Stimulated activated CD4-positive, alpha-beta T cell treated with anti-CD3 and anti-CD28 coated beads, Interleukin-12 subunit alpha, Interleukin-12 subunit beta, amount 100 ng/mL, for 48 hours (primary cell): ENCODE data around the gene NAALAD2.
A peak's percentile ranks its signal among the peaks of the same experiment; 100 is the strongest.
"Not testable (repeated sequence)": the region's sequence is repeated elsewhere in the genome, so short reads cannot be mapped to it uniquely, and the experiment has no call there.

Source experiments
- DNase-seq, 3 donors: peaks; one replicate each; pipeline ENCODE4 v3.0.0-alpha.2; 2020; ENCODE audit warnings: low read depth in 2 of 3, low spot score in 1 of 3

The NAALAD2 gene

GRCh38 chr11:90189011-90189410 is 54.5 kb downstream of the NAALAD2 start:
- DNase-seq = no peak

DNA sequence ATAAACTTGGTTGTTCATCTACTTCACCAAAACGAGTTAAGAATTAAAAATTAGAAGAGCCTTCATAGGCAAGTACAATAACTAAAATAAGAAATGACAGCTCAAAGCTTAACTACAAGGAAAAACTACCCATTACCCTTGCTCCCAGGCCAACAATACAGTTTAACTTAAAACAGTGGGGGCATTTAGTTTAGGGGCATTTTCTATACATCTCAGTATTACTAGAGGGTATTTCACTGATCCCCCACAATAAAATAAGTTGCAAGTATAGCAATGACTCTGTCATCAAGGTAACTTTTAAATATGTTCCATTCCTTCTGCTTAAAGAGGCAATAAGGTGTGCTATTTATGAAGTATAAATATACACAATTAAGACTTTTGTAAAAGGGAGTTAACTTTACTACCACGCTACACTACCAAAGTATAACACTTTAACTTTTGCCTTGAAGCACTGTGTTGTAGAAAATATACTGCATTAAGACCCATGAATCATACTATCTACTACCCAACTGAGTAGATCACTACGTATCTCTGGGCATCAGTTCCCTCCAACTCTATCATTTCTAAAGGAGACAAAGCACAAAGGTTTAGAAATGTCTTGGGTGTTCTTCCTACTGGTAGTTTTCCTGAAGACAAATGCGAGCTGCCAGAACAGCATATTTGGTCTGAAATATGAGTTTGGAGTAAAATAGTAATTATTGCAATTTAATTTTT is 58.6 kb downstream of the NAALAD2 start:
- DNase-seq = no peak

DNA sequence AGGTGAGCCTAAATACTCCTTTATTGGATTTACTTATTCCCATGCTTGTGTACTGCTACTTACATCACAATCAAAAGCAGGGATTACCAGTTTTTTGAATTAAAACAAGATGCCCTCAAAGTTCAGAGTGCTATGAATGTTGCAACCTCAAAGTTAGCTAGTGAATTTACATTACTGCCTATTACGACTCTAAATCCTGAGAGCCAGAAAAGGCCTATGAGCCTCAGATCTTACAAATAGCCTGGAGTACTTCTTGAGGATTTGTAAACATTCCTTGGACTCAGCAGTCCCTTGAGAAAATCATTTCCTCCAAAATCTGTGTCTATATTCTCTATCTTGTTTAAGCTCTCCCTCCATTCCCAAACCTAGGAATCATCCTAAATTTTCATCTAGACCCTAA is 62.9 kb downstream of the NAALAD2 start:
- no peak for DNase-seq

DNA sequence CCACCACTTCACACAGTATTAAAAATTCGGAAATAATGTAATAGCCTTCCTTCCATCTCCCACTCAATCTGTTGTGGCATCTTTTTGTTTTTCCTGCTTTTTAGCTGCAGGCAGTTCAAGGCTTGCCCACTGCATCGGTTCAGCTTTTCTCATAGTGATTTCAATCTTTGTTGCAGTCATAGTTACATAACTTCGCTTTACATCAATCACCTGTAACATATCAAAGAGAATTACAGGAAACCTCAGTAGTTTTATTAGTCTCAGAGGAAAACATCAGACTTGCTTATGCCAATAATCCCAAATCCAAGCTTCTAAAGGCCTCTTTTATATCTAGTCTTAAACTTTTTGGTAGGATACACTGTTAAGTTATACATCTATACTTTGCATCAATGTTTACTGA is 67.9 kb downstream of the NAALAD2 start:
- DNase-seq = no peak

- no peak for DNase-seq
Measured at GRCh38 chr11:90204407-90204806, 69.9 kb downstream of the NAALAD2 start.

DNA sequence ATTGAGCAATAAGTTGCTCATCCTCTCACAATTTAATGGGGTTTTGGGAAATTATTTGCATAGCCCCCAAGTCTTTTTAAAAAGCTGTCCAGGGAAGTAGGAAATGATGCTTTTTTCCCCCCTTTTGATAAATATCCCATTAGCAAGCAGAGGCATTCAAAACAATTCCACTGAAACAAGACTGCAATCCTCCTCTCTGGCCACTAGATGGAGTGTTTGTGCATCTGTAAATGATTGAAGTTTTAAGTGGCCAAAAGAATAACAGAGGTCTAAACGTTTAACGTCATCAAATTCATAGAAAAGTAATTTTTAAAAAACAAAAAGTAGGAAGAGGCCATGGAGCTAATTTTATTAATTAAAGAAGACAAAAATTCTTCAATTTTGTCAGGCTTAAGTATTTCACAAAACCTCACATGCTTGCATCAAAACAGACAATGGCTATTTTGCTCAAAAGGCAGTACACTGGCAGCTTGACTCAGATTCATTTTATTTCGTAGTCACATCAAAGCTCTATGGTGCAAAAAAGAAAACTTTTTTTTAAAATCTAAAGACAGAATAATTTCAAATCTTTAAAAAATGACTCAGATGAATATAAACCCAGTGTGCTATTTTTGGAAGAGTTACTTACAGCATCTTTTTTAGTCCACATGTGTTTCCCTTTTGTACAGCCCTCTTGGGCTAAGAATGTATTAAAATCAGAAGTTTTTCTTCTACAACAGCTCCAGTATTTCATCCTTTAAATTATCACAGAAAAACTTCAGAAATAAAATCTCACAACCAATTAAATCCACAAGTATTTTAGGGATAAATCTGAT is 70.6 kb downstream of the NAALAD2 start:
- no peak for DNase-seq

- not testable (repeated sequence) for DNase-seq
Measured at GRCh38 chr11:90207992-90208391, 73.5 kb downstream of the NAALAD2 start.

DNA sequence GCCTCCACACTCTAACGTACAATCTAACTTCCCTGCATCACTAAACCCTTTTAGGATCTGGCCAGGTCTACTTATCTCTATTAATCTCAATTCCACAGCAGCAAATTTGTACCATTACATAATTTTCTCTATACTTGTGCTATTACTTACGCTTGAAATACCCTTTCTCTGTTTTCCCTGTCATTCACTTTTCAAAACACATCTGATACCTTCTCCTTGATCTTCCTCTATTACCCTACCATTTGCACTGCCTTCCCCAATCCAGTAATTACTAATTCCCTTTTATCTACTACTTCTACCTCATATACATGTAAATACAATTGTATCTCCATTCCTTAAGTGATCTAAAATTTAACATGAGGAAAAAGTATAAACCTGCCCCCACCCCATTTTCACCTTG is 74.4 kb downstream of the NAALAD2 start:
- DNase-seq = no peak

DNA sequence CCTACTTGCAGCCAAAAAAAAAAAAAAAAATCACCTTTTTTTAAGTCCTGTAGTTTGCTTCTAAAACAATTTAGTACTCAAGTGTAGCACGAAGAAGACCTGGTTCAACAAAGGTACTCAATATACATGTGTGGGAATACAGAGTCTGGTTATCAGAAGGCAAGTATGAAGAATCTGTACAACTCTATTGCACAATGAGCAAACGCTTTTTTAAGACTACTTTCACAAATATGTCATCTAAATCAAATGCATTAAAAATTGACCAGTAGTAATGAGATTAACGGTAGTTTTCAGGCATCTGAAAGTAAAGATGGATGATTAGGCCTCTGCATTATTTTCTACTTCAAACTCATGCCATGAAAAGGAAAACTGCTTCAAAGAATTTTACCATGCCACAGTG is 78.9 kb downstream of the NAALAD2 start:
- no peak for DNase-seq

DNA sequence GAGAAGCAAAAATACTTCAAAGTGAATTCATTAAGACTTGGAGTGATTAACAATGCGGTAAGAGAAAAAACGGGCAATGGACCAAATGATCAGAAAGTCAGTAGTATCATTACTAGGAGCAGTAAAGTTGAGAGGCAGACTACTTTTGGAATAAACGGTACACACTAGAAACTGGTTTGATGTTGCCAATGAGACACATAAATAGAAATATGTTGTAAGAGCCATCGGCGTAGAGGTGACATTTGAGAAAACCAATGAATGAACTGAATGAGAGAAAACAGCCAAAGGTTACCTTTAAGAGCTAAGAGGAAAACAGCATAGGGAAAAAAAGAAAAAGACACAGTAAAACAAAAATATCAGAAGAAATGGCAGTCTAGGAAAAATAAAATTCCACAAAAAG is 82.1 kb downstream of the NAALAD2 start:
- no peak for DNase-seq

DNA sequence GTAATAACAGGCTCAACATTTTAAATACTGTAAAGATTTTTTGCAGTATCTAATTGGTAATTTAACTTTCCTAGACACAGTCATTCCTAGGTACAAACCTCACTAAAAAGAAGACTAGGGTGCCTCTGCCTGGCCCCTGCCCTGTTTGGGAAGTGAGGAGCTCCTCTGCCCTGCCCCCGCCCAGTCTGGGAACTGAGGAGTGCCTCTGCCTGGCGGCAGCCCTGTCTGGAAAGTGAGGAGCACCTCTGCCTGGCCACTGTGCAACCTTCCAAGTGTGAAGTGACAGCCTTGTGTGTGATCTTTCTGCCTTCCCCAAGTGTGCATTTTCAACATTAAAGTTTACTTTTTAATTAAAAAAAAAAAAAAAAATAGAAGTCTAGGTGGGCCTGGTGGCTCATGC is 84.1 kb downstream of the NAALAD2 start:
- DNase-seq = no peak

GRCh38 chr11:90219438-90219837 is 85.0 kb downstream of the NAALAD2 start:
- no peak for DNase-seq

DNA sequence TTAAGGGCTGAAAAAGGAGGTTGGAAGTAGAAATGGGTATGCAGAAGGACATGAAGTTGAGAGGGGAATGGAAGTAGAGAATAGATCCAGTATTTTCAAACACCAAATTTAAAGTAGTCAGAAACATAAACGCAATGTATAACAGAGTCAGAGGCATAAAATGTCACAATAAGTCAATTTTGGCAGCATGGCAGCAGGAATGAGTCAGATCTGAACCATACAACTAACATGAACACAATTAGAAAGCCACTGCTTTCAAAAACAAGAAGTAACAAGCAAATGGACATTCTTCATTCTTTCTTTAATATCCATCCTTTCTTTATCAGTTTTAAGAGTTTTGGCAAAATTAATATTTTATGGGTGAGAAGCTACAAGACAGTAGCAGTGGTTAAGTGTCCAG is 85.9 kb downstream of the NAALAD2 start:
- DNase-seq = no peak

DNA sequence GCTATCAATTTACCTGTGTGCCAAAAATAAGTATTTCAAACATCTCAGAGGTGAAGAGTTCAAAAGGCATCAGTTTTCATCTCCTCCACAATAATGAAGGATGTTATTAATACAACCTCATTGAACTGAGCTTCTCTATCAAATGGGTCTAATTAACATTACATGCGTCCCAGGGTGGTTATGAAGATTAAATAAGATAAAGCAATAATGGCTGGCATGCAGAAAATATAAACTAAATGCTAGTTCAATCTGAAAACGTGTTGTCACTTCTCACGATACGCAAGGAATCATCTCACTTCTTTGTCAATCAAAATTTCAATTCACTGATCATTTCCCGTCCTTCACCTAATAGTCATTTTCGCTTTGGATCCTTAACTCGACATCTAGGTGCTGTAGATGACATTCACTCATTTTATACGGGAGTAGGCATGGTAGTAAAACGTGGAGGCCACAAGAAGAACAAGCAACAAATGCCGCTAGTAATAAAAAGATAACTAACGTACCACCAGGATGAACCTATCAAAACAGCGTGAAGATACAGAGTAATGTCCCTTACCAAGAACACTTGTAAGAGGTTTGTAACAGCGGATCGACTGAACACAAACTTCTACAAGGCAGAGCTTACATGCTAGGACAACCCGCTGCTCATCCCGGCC is 87.5 kb downstream of the NAALAD2 start:
- DNase-seq = no peak

GRCh38 chr11:90222459-90223247 is 88.2 kb downstream of the NAALAD2 start, which contains the start of gene CHORDC1:
TSS of gene CHORDC1 (minus strand) at chr11:90223049. CDS start at chr11:90222954, 95 bp downstream.
- DNase-seq = peak; percentile 80 to 91 (median 89)

DNA sequence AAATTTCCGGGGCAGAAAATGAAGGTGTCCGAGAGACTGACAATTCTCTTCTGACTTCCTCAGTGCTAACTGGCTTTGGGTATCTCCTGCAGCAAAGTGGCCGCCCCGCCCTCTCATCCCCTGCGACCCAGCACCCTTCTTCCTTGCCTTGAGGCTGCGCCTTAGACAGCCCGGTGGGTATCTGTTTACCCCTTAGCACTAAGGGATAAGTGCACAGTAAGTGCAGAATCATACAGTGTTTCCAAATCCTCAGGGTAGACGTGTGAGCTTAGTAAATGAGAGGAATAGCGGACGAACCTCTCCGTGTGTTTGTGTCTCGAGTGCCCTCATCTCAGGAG is 88.8 kb downstream of the NAALAD2 start:
- no peak for DNase-seq

DNA sequence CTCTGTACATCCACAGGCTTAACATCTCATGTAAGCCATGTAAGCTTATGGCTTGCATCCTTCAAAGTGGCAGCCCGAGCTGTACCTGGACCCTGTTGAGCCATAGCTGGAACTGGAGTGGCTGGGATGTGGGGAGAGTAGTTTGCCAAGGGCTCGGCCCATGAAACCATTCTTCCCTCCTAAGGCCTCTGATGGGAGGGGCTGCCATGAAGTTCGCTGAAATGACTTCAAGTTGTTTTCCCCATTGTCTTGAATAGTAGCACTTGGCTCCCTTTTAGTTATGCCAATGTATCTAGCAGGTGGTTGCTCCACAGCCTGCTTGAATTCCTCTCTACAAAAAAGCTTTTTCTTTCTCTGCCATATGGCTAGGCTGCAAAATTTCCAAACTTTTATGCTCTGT is 93.6 kb downstream of the NAALAD2 start:
- no peak for DNase-seq

GRCh38 chr11:90229791-90230190 is 95.3 kb downstream of the NAALAD2 start:
- DNase-seq = no peak

- no peak for DNase-seq
Measured at GRCh38 chr11:90234977-90235376, 100.5 kb downstream of the NAALAD2 start.

- DNase-seq = no peak
Measured at GRCh38 chr11:90235526-90235925, 101.1 kb downstream of the NAALAD2 start.

DNA sequence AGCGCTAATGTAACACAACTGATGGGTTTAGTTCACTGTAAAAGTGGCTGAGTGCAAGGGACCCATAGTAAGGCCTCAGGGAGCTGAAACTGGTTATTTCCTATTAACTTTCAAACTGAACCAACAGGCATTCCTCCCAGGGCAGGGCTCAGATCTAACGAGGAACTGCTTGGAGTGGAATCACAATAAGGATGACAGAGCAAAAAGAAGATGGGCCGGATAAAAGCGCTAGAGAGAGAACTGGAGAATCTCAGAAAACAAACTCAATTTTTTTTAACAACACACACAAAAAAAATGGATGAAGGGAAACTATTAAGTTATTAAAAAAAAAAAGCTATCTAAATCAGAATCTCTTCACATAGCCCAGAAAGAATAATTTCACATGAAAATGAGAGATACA is 102.5 kb downstream of the NAALAD2 start:
- no peak for DNase-seq
